HepG2 (cell line): ENCODE results near the gene CPNE2. TPM values are rescaled to one million over a fixed set of nuclear protein-coding genes. Genes with fewer than 3 reads are reported as not detected.
A peak's percentile ranks its signal among the peaks of the same experiment; 100 is the strongest.

Experiments used
- ATAC-seq: fragments of 200-7000 bp; cut with Tn5 transposase; 3 replicates; pipeline ENCODE4 v1.9.1; 2020; ENCODE audit warnings: mild to moderate bottlenecking, moderate library complexity
- BruUV-seq: library from RNA; stranded (reverse); fragments of 400-500 nt; replicated peaks from 2 replicates; lab custom pipeline; 2021; lab: Mats Ljungman, UMichigan
- CTCF ChIA-PET: fragments of 300-600 bp; formaldehyde crosslinking; extraction: SDS; loops from one replicate; lab custom pipeline; 2021; ENCODE audit warnings: low total read pairs, inconsistent platforms, low intra/inter-chr PET ratio; lab: Yijun Ruan, JAX
- POLR2A ChIA-PET: fragments of 350-600 bp; sonication (Branson Sonifier 250); formaldehyde crosslinking; loops from one replicate; lab custom pipeline; 2020; ENCODE audit warnings: antibody characterized with exemption, inconsistent platforms; lab: Yijun Ruan, JAX
- DNase-seq: peaks from one replicate; pipeline ENCODE4 v3.0.0-alpha.2; 2015; ENCODE audit warnings: low spot score
- FAIRE-seq: peaks from 3 replicates; lab custom pipeline; 2011; peaks lifted over from hg19 to GRCh38; lab: Jason Lieb, UNC
- H2AFZ ChIP-seq: one replicate; pipeline ENCODE4 v1.6.1; 2011; ENCODE audit warnings: low read length, inconsistent platforms
- H3K27ac ChIP-seq: fragments of 300-600 bp; 3 replicates; pipeline ENCODE4 v1.8.0; 2011; ENCODE audit warnings: mixed run types, mild to moderate bottlenecking, mixed read lengths, low read length, inconsistent platforms; ENCODE audit not compliant: insufficient read depth; ENCODE audit errors: extremely low read length
- H3K27me3 ChIP-seq, 2 experiments: fragments of 200-600 bp in 1 of 2; 2 replicates in 1 of 2; 3 replicates in 1 of 2; pipeline versions ENCODE4 v1.6.0 to v1.8.0; 2011; ENCODE audit warnings: low read length in 2 of 2, mild to moderate bottlenecking in 2 of 2, moderate library complexity in 2 of 2, inconsistent platforms in 1 of 2; ENCODE audit not compliant: insufficient read depth in 2 of 2, control insufficient read depth in 1 of 2
- H3K36me3 ChIP-seq, 2 experiments: fragments of 200-600 bp in 1 of 2; replicated peaks in 1 of 2; 2 replicates in 1 of 2; 3 replicates in 1 of 2; pipeline versions ENCODE4 v1.5.1 to v1.8.0; 2011; ENCODE audit warnings: low read length in 2 of 2, inconsistent platforms in 1 of 2; ENCODE audit not compliant: insufficient read depth in 2 of 2, control insufficient read depth in 1 of 2
- H3K4me1 ChIP-seq: 2 replicates; pipeline ENCODE4 v1.5.1; 2012; ENCODE audit warnings: low read length, inconsistent platforms; ENCODE audit not compliant: insufficient read depth
- H3K4me2 ChIP-seq: 2 replicates; pipeline ENCODE4 v1.6.0; 2011; ENCODE audit warnings: low read depth, low read length, inconsistent platforms
- H3K4me3 ChIP-seq, 3 experiments: fragments of 200-600 bp in 1 of 3; sonication (generic), shearing (Covaris generic) in 1 of 3; replicated peaks in 1 of 3; 2 replicates each; pipeline ENCODE4 v1.5.1; 2011 to 2016; ENCODE audit warnings: low read length in 3 of 3, inconsistent platforms in 2 of 3, low read depth in 2 of 3, mild to moderate bottlenecking in 2 of 3, control low read depth in 1 of 3, mixed read lengths in 1 of 3; ENCODE audit not compliant: insufficient read depth in 1 of 3
- H3K79me2 ChIP-seq: one replicate; pipeline ENCODE4 v1.6.1; 2011; ENCODE audit warnings: low read length, inconsistent platforms; ENCODE audit not compliant: insufficient read depth
- H3K9ac ChIP-seq: 2 replicates; pipeline ENCODE4 v1.6.0; 2011; ENCODE audit warnings: mild to moderate bottlenecking, low read depth, low read length, inconsistent platforms; ENCODE audit not compliant: insufficient read depth
- H3K9me3 ChIP-seq: 2 replicates; pipeline ENCODE4 v1.5.1; 2012; ENCODE audit warnings: mild to moderate bottlenecking, low read length
- H4K20me1 ChIP-seq: 2 replicates; pipeline ENCODE4 v1.6.0; 2011; ENCODE audit warnings: inconsistent platforms, mild to moderate bottlenecking, low read length, moderate library complexity; ENCODE audit not compliant: insufficient read depth
- ELF3 ChIP-seq: IDR thresholded peaks from 2 replicates; pipeline ENCODE4 v1.6.1; 2016; ENCODE audit warnings: missing genetic modification reagents, missing compliant biosample characterization
- ERF ChIP-seq: IDR thresholded peaks from 2 replicates; pipeline ENCODE4 v1.6.1; 2018; ENCODE audit warnings: missing biosample characterization, missing genetic modification reagents
- FOXA1 ChIP-seq, 2 experiments: fragments of 450-650 bp in 1 of 2; sonication (generic) in 1 of 2; formaldehyde crosslinking in 1 of 2; IDR thresholded peaks; 2 replicates each; pipeline versions ENCODE4 v1.4.0 to v1.6.1; 2016 to 2020; ENCODE audit warnings: missing genetic modification reagents in 1 of 2
- FOXM1 ChIP-seq: sonication (generic); formaldehyde crosslinking; IDR thresholded peaks from 2 replicates; pipeline ENCODE4 v1.5.0; 2020; ENCODE audit warnings: missing genetic modification reagents
- HDAC2 ChIP-seq: sonication (generic); formaldehyde crosslinking; IDR thresholded peaks from 2 replicates; pipeline ENCODE4 v1.4.0; 2020; ENCODE audit warnings: missing genetic modification reagents
- JUNB ChIP-seq: sonication (generic); formaldehyde crosslinking; IDR thresholded peaks from 2 replicates; pipeline ENCODE4 v1.8.0; 2022; ENCODE audit warnings: missing genetic modification reagents, mild to moderate bottlenecking, borderline replicate concordance
- MTA1 ChIP-seq: sonication (generic); formaldehyde crosslinking; IDR thresholded peaks from 2 replicates; pipeline ENCODE4 v1.4.0; 2020; ENCODE audit warnings: missing genetic modification reagents, mild to moderate bottlenecking, borderline replicate concordance
- MTERF4 ChIP-seq: sonication (generic); formaldehyde crosslinking; IDR thresholded peaks from 2 replicates; pipeline ENCODE4 v1.8.0; 2023; ENCODE audit warnings: mild to moderate bottlenecking, missing genetic modification reagents
- SNRNP70 ChIP-seq: fragments of 200-400 bp; formaldehyde crosslinking; IDR thresholded peaks from 2 replicates; pipeline ENCODE4 v1.6.1; 2017; ENCODE audit warnings: mild to moderate bottlenecking, low read depth, low read length, moderate library complexity
- SOX13 ChIP-seq, 3 experiments: fragments of 450-650 bp in 1 of 3; sonication (generic) in 1 of 3; formaldehyde crosslinking in 1 of 3; IDR thresholded peaks in 2 of 3; conservative IDR thresholded peaks in 1 of 3; 2 replicates each; pipeline versions ENCODE4 v1.5.0 to v1.6.1; 2016 to 2020; ENCODE audit warnings: antibody characterized with exemption in 1 of 3, mild to moderate bottlenecking in 1 of 3, missing compliant biosample characterization in 1 of 3, missing genetic modification reagents in 1 of 3, moderate library complexity in 1 of 3
- TEAD3 ChIP-seq: optimal IDR thresholded peaks from 2 replicates; pipeline ENCODE3; 2016; ENCODE audit warnings: borderline replicate concordance
- THAP11 ChIP-seq: IDR thresholded peaks from 2 replicates; pipeline ENCODE4 v1.6.1; 2016; ENCODE audit warnings: missing biosample characterization, missing genetic modification reagents
- ZKSCAN1 ChIP-seq: fragments of 150-350 bp; IDR thresholded peaks from 2 replicates; pipeline ENCODE4 v1.6.1; 2014; ENCODE audit warnings: low read length
- ZNF136 ChIP-seq: sonication (generic); formaldehyde crosslinking; IDR thresholded peaks from 2 replicates; pipeline ENCODE4 v1.8.1; 2022; ENCODE audit warnings: low read depth, mild to moderate bottlenecking, moderate library complexity, missing genetic modification reagents
- ZNF20 ChIP-seq: sonication (generic); formaldehyde crosslinking; IDR thresholded peaks from 2 replicates; pipeline ENCODE4 v1.4.0; 2020; ENCODE audit warnings: mild to moderate bottlenecking, moderate library complexity, missing genetic modification reagents
- ZNF317 ChIP-seq: sonication (generic); formaldehyde crosslinking; IDR thresholded peaks from 2 replicates; pipeline ENCODE4 v1.5.0; 2020; ENCODE audit warnings: mild to moderate bottlenecking, missing genetic modification reagents
- ZNF441 ChIP-seq: sonication (generic); formaldehyde crosslinking; IDR thresholded peaks from 2 replicates; pipeline ENCODE4 v1.7.0; 2021; ENCODE audit warnings: missing genetic modification reagents, borderline replicate concordance
- ZNF549 ChIP-seq: sonication (generic); formaldehyde crosslinking; IDR thresholded peaks from 2 replicates; pipeline ENCODE4 v1.5.0; 2020; ENCODE audit warnings: missing genetic modification reagents
- ZNF550 ChIP-seq: sonication (generic); formaldehyde crosslinking; IDR thresholded peaks from 2 replicates; pipeline ENCODE4 v1.4.0; 2020; ENCODE audit warnings: mild to moderate bottlenecking, missing genetic modification reagents, borderline replicate concordance
- WGBS: methylation state at CpG from one replicate; pipeline ENCODE4 v1.1.6; 2017; ENCODE audit warnings: low lambda C conversion rate; 5-methylcytosine and 5-hydroxymethylcytosine counted together
- in situ Hi-C: cut with HindIII; loops from 2 replicates; pipeline ENCODE4 v1.10.0; 2017; ENCODE audit warnings: low pct_unique_long_range_greater_than_20kb; ENCODE audit not compliant: extremely low pct_ligation_motif_present
- intact Hi-C: fragments of 100-400 bp; cut with micrococcal nuclease; formaldehyde crosslinking; loops from one replicate; pipeline ENCODE4 v1.10.0; 2022; ENCODE audit not compliant: unreplicated experiment
- polyA plus RNA-seq, 8 experiments: library from polyadenylated mRNA; depleted of rRNA in 3 of 8; stranded (reverse) in 7 of 8; unstranded in 1 of 8; fragments of >200 nt; fragmentation: Illumina TruSeq in 4 of 8; extraction: Trizol in 4 of 8; gene quantifications; 2 replicates each; pipeline versions ENCODE4 v1.2.1 to v1.2.3, GENCODE V29; 2011 to 2016; ENCODE audit warnings: low read depth in 4 of 8, missing spikeins in 1 of 8, mixed read lengths in 1 of 8; ENCODE audit not compliant: insufficient read depth in 1 of 8
- total RNA-seq, 5 experiments: library from RNA; depleted of rRNA; stranded (reverse); fragments of >200 nt; fragmentation: Illumina TruSeq; extraction: Trizol; gene quantifications; 2 replicates each; pipeline ENCODE4 v1.2.3, GENCODE V29; 2016; ENCODE audit warnings: low read depth in 1 of 5

The CPNE2 gene
- total and polyA plus RNA-seq, 2 of the 13 experiments (the other 11 are each of a cell fraction or from before 2014, with no cell fraction given), result 10.6 to 23.3 TPM

DNA sequence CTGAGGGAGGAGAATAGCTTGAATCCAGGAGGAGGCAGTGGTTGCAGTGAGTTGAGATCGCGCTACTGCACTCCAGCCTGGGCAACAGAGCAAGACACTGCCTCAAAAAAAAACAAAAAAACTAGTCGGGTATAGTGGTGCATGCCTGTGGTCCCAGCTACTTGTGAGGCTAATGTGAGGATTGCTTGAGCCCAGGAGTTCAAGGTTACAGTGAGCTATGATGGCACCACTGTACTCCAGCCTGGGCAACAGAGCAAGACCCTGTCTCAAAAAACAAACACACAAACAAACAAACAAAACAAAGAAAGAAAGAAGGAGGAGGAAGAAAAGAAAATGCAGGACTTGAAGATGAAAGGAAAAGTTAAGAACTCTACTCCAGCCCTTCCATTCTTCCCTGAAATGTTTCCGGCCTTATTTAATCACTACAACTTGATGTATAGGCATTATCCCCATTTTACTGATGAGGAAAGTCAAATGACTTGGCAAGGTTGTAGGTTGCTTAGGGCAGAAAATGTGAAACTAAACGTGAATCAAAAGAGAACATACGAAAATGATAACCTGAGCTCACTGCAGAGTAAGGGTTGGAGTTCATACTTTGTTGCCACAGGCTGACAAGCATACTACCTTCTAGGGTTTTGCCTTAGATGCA is 63.4 kb downstream of the CPNE2 start (continued):
- TF ChIP-seq SNRNP70, result no peak

- ChIA-PET POLR2A (interaction anchor here (0.6 to 1.3 kb wide), 2 partner anchors 30 to 38 kb away, joined by 3 to 4 read pairs; partner anchors contain the start of genes PSME3IP1 and RSPRY1), CTCF (no interaction called here)
- H3K9me3 ChIP-seq, result no peaks in the 10 kb centered on the region
- no peak overlapping the region for H3K9ac ChIP-seq
- no peak overlapping the region for H2AFZ ChIP-seq
- peak; percentile 57 for DNase-seq
- intact Hi-C loops (no loop called here), in situ Hi-C loops (no loop called here)
- no peak for ATAC-seq
- H3K27ac ChIP-seq, result peak overlapping the region; percentile 4
- H4K20me1 ChIP-seq, result no peaks in the 10 kb centered on the region
- 3% methylated on average over 4 of the region's 4 CpGs for WGBS
- H3K79me2 ChIP-seq, result no peaks in the 10 kb centered on the region
- peaks cover 10 to 62% of the 10 kb centered on the region in 2 experiments for H3K36me3 ChIP-seq
- no peak overlapping the region for H3K4me3 ChIP-seq
- peaks cover 27% of the 10 kb centered on the region for H3K4me1 ChIP-seq
- FAIRE-seq, result peak; percentile 83
- peak overlapping the region; percentile 13; the same call in 1 of the 2 replicates for H3K4me2 ChIP-seq
- no peaks in the 10 kb centered on the region for H3K27me3 ChIP-seq
- no TSS peak for BruUV-seq
- TF ChIP-seq ERF (CRISPR knock-in tag), result peak; percentile 51; the same call in 1 of the 2 replicates
- TF ChIP-seq ZNF136 (CRISPR knock-in tag), result no peak
- no peak for TF ChIP-seq FOXM1 (CRISPR knock-in tag)
- TF ChIP-seq SOX13 (IDR thresholded peaks at IDR 0.05), result no peak
- TF ChIP-seq SOX13 (CRISPR knock-in tag; conservative IDR thresholded peaks at IDR 0.05 in 1 of 2, IDR thresholded peaks at IDR 0.05 in 1 of 2), result peak in 1 of 2 experiments; percentile 70; a peak in 2 of 4 replicates
- TF ChIP-seq ELF3 (CRISPR knock-in tag), result peak; percentile 75
- no peak for TF ChIP-seq MTA1
- peak; percentile 47 for TF ChIP-seq THAP11 (CRISPR knock-in tag)
- no peak for TF ChIP-seq MTERF4
- TF ChIP-seq TEAD3 (CRISPR knock-in tag), result peak; percentile 36
- TF ChIP-seq JUNB, result no peak
- TF ChIP-seq ZKSCAN1, result no peak
- TF ChIP-seq FOXA1 (IDR thresholded peaks at IDR 0.05), result no peak
- peak; percentile 74 for TF ChIP-seq FOXA1 (CRISPR knock-in tag; IDR thresholded peaks at IDR 0.05)
- TF ChIP-seq ZNF20 (CRISPR knock-in tag), result no peak
- TF ChIP-seq HDAC2 (CRISPR knock-in tag), result peak; percentile 81
- TF ChIP-seq ZNF550 (CRISPR knock-in tag), result no peak
- TF ChIP-seq ZNF549, result no peak
- TF ChIP-seq ZNF441, result no peak
- no peak for TF ChIP-seq ZNF317 (CRISPR knock-in tag)
Observed at GRCh38 chr16:57156351-57156703, 63.9 kb downstream of the CPNE2 start.
